ENCODE data around the gene G6PC3. TPM values are rescaled to one million over a fixed set of nuclear protein-coding genes. Genes with fewer than 3 reads are reported as not detected.
A peak's percentile ranks its signal among the peaks of the same experiment; 100 is the strongest.
"Not testable (repeated sequence)": the region's sequence is repeated elsewhere in the genome, so short reads cannot be mapped to it uniquely, and the experiment has no call there.

G6PC3 gene
- total RNA-seq, 1 donor: 60.1 TPM

- DNase-seq (ENCODE audit: low read depth in 2 of 3, low spot score in 2 of 3): no peak
Measured at GRCh38 chr17:44082256-44082927, 11.9 kb downstream of the G6PC3 start.

GRCh38 chr17:44083250-44083849, 12.8 kb downstream of the G6PC3 start:
- peak in 1 of 3 donors; percentile 36 for DNase-seq (ENCODE audit: low read depth in 2 of 3, low spot score in 2 of 3)

- peak in 1 of 3 donors; percentile 28 for DNase-seq (ENCODE audit: low read depth in 2 of 3, low spot score in 2 of 3)
Measured at GRCh38 chr17:44084131-44084538, 13.6 kb downstream of the G6PC3 start.

- no peak for DNase-seq (ENCODE audit: low read depth in 2 of 3, low spot score in 2 of 3)
Measured at GRCh38 chr17:44084921-44085320, 14.4 kb downstream of the G6PC3 start.

- DNase-seq (ENCODE audit: low read depth in 2 of 3, low spot score in 2 of 3): no peak
Measured at GRCh38 chr17:44085908-44086307, 15.4 kb downstream of the G6PC3 start.

- no peak for DNase-seq (ENCODE audit: low read depth in 2 of 3, low spot score in 2 of 3)
Measured at GRCh38 chr17:44086364-44087311, 16.1 kb downstream of the G6PC3 start.

- no peak for DNase-seq (ENCODE audit: low read depth in 2 of 3, low spot score in 2 of 3)
Measured at GRCh38 chr17:44087319-44087718, 16.8 kb downstream of the G6PC3 start.

GRCh38 chr17:44088254-44088653, 17.7 kb downstream of the G6PC3 start:
- no peak for DNase-seq (ENCODE audit: low read depth in 2 of 3, low spot score in 2 of 3)

- DNase-seq (ENCODE audit: low read depth in 2 of 3, low spot score in 2 of 3): no peak
Measured at GRCh38 chr17:44091200-44091997, 20.9 kb downstream of the G6PC3 start.

- no peak for DNase-seq (ENCODE audit: low read depth in 2 of 3, low spot score in 2 of 3)
Measured at GRCh38 chr17:44092051-44092450, 21.5 kb downstream of the G6PC3 start.

GRCh38 chr17:44093231-44093900, 22.8 kb downstream of the G6PC3 start:
- DNase-seq (ENCODE audit: low read depth in 2 of 3, low spot score in 2 of 3): no peak

GRCh38 chr17:44094701-44095387, 24.3 kb downstream of the G6PC3 start:
- DNase-seq (ENCODE audit: low read depth in 2 of 3, low spot score in 2 of 3): no peak

- DNase-seq (ENCODE audit: low read depth in 2 of 3, low spot score in 2 of 3): no peak
Measured at GRCh38 chr17:44095388-44095646, 24.8 kb downstream of the G6PC3 start.

- DNase-seq (ENCODE audit: low read depth in 2 of 3, low spot score in 2 of 3): peak in 2 of 3 donors; percentile 64 to 71
Measured at GRCh38 chr17:44095647-44096496, 25.3 kb downstream of the G6PC3 start.

- DNase-seq (ENCODE audit: low read depth in 2 of 3, low spot score in 2 of 3): no peak
Measured at GRCh38 chr17:44097110-44097958, 26.8 kb downstream of the G6PC3 start.

GRCh38 chr17:44101858-44102257, 31.3 kb downstream of the G6PC3 start:
- DNase-seq (ENCODE audit: low read depth in 2 of 3, low spot score in 2 of 3): not testable (repeated sequence)

- no peak for DNase-seq (ENCODE audit: low read depth in 2 of 3, low spot score in 2 of 3)
Measured at GRCh38 chr17:44102849-44103622, 32.5 kb downstream of the G6PC3 start.
